Smooth muscle cell (in vitro differentiated cells): ENCODE data around the gene ARHGAP42. TPM values are rescaled to one million over a fixed set of nuclear protein-coding genes. Genes with fewer than 3 reads are reported as not detected.

Experiments used
- DNase-seq: peaks from one replicate; lab custom pipeline; 2025; ENCODE audit not compliant: unreplicated experiment; lab: John Stamatoyannopoulos, UW
- H2AFZ ChIP-seq: fragments of 200-600 bp; sonication (generic); 2 replicates; pipeline ENCODE4 v1.6.0; 2016; ENCODE audit warnings: antibody characterized with exemption, low read depth, mild to moderate bottlenecking
- H3F3A ChIP-seq: fragments of 200-600 bp; sonication (generic); 2 replicates; pipeline ENCODE4 v1.6.0; 2017; ENCODE audit warnings: antibody characterized with exemption, low read depth
- H3K27ac ChIP-seq: fragments of 200-600 bp; sonication (generic); 2 replicates; pipeline ENCODE4 v1.5.1; 2016; ENCODE audit warnings: low read depth, mild to moderate bottlenecking
- H3K27me3 ChIP-seq: fragments of 200-600 bp; sonication (generic); 2 replicates; pipeline ENCODE4 v1.6.1; 2016; ENCODE audit warnings: low read depth, mild to moderate bottlenecking
- H3K36me3 ChIP-seq: fragments of 200-600 bp; sonication (generic); 2 replicates; pipeline ENCODE4 v1.5.1; 2016; ENCODE audit warnings: low read depth
- H3K4me1 ChIP-seq: fragments of 200-600 bp; sonication (generic); 2 replicates; pipeline ENCODE4 v1.5.1; 2016; ENCODE audit warnings: low read depth
- H3K4me2 ChIP-seq: fragments of 200-600 bp; sonication (generic); 2 replicates; pipeline ENCODE4 v1.6.0; 2016; ENCODE audit warnings: mild to moderate bottlenecking
- H3K4me3 ChIP-seq: fragments of 200-600 bp; sonication (generic); 2 replicates; pipeline ENCODE4 v1.5.1; 2016; ENCODE audit warnings: mild to moderate bottlenecking
- H3K79me2 ChIP-seq: fragments of 200-600 bp; sonication (generic); 2 replicates; pipeline ENCODE4 v1.6.0; 2016; ENCODE audit warnings: low read depth, mild to moderate bottlenecking
- H3K9ac ChIP-seq: fragments of 200-600 bp; sonication (generic); 2 replicates; pipeline ENCODE4 v1.6.0; 2016; ENCODE audit warnings: low read depth
- H3K9me3 ChIP-seq: fragments of 200-600 bp; sonication (generic); replicated peaks from 2 replicates; pipeline ENCODE4 v1.5.1; 2016; ENCODE audit warnings: low read depth
- H4K20me1 ChIP-seq: fragments of 200-600 bp; sonication (generic); 2 replicates; pipeline ENCODE4 v1.6.0; 2016; ENCODE audit warnings: low read depth
- CTCF ChIP-seq: fragments of 200-600 bp; sonication (generic); IDR thresholded peaks from 2 replicates; pipeline ENCODE4 v1.5.1; 2017; ENCODE audit warnings: borderline replicate concordance, mild to moderate bottlenecking, antibody characterized with exemption; ENCODE audit not compliant: insufficient read depth, poor library complexity, severe bottlenecking
- WGBS: methylation state at CpG from one replicate; pipeline ENCODE4 v1.1.7; 2016; ENCODE audit warnings: low lambda C conversion rate; 5-methylcytosine and 5-hydroxymethylcytosine counted together
- polyA plus RNA-seq: library from polyadenylated mRNA; unstranded; fragments of >200 nt; fragmentation: Nextera tagmentation; extraction: Ambion mirVana; gene quantifications from 2 replicates; pipeline ENCODE4 v1.2.1, GENCODE V29; 2016
- total RNA-seq: library from RNA; depleted of rRNA; stranded (reverse); fragments of >200 nt; gene quantifications from 2 replicates; pipeline ENCODE4 v1.2.3, GENCODE V29; 2014

ARHGAP42 gene
- total and polyA plus RNA-seq, 2 experiments from 2014 or later = 12.2 to 53.4 TPM

GRCh38 chr11:100990931-100991330 lies 303.8 kb downstream of the ARHGAP42 start:
- no peaks in the 10 kb centered on the region for H3K79me2 ChIP-seq
- no peaks in the 10 kb centered on the region for H3K36me3 ChIP-seq
- no peaks in the 10 kb centered on the region for H4K20me1 ChIP-seq
- H3K4me2 ChIP-seq = peak overlapping the region; percentile 75
- no peak for DNase-seq
- WGBS = 15% methylated on average over 1 of the region's 1 CpG
- peak overlapping the region; percentile 23 for H3K9ac ChIP-seq
- H3F3A ChIP-seq = peaks cover 8% of the 10 kb centered on the region
- no peak overlapping the region for H3K4me3 ChIP-seq
- no peaks in the 10 kb centered on the region for H3K27me3 ChIP-seq
- no peaks in the 10 kb centered on the region for H3K9me3 ChIP-seq
- H3K27ac ChIP-seq = peak overlapping the region; percentile 72
- no peak overlapping the region for H2AFZ ChIP-seq
- H3K4me1 ChIP-seq = peaks cover 4% of the 10 kb centered on the region
- no peak for TF ChIP-seq CTCF

- no peak overlapping the region for H3K4me3 ChIP-seq
- peak overlapping the region; percentile 72 for H3K27ac ChIP-seq
- H3K27me3 ChIP-seq = no peaks in the 10 kb centered on the region
- no peaks in the 10 kb centered on the region for H3K36me3 ChIP-seq
- H3K79me2 ChIP-seq = no peaks in the 10 kb centered on the region
- no peaks in the 10 kb centered on the region for H3K9me3 ChIP-seq
- peak overlapping the region; percentile 75 for H3K4me2 ChIP-seq
- DNase-seq = no peak
- H3F3A ChIP-seq = peaks cover 8% of the 10 kb centered on the region
- no peaks in the 10 kb centered on the region for H4K20me1 ChIP-seq
- peaks cover 4% of the 10 kb centered on the region for H3K4me1 ChIP-seq
- no peak for TF ChIP-seq CTCF
- WGBS = 10% methylated on average over 2 of the region's 2 CpGs
- H3K9ac ChIP-seq = peak overlapping the region; percentile 23
- H2AFZ ChIP-seq = no peak overlapping the region
Observed at GRCh38 chr11:100991541-100991940, 304.5 kb downstream of the ARHGAP42 start.

GRCh38 chr11:100994966-100995365 lies 307.9 kb downstream of the ARHGAP42 start:
- H3K79me2 ChIP-seq = no peaks in the 10 kb centered on the region
- no peaks in the 10 kb centered on the region for H4K20me1 ChIP-seq
- no peaks in the 10 kb centered on the region for H3K36me3 ChIP-seq
- no peak overlapping the region for H3K27ac ChIP-seq
- H3K4me1 ChIP-seq = peaks cover 4% of the 10 kb centered on the region
- H3K4me2 ChIP-seq = no peak overlapping the region
- no peak overlapping the region for H3K9ac ChIP-seq
- no peaks in the 10 kb centered on the region for H3K9me3 ChIP-seq
- no peaks in the 10 kb centered on the region for H3F3A ChIP-seq
- WGBS = 93% methylated on average over 2 of the region's 2 CpGs
- H3K4me3 ChIP-seq = no peak overlapping the region
- DNase-seq = no peak
- H3K27me3 ChIP-seq = no peaks in the 10 kb centered on the region
- H2AFZ ChIP-seq = no peak overlapping the region
- TF ChIP-seq CTCF = no peak

GRCh38 chr11:100999756-101000155 lies 312.7 kb downstream of the ARHGAP42 start:
- Histone ChIP-seq H2AFZ (no peak overlapping the region), H3F3A (no peaks in the 10 kb centered on the region), H3K9ac (no peak overlapping the region), H4K20me1 (no peaks in the 10 kb centered on the region), H3K79me2 (no peaks in the 10 kb centered on the region), H3K27me3 (no peaks in the 10 kb centered on the region), H3K36me3 (no peaks in the 10 kb centered on the region), H3K27ac (no peak overlapping the region), H3K4me1 (no peaks in the 10 kb centered on the region), H3K4me3 (no peak overlapping the region), H3K4me2 (no peak overlapping the region), H3K9me3 (no peaks in the 10 kb centered on the region)
- no peak for TF ChIP-seq CTCF
- WGBS = 100% methylated on average over 1 of the region's 1 CpG
- no peak for DNase-seq
